Measurements from ENCODE around the gene ACVR1B.

ACVR1B gene

GRCh38 chr12:51942501-51943000, 8.9 kb upstream of the ACVR1B start:
- Mint-ChIP-seq H3K27me3 (peaks cover 59% of the 10 kb centered on the region), H3K9me3 (peaks cover 15% of the 10 kb centered on the region), H3K4me1 (peaks cover 4% of the 10 kb centered on the region), H3K36me3 (no peaks in the 10 kb centered on the region), H3K27ac (no peak overlapping the region), H3K4me3 (no peak overlapping the region)
- CTCF ChIA-PET, result interaction anchor here (1.0 to 1.4 kb wide), 2 partner anchors 19 to 35 kb away, joined by 3 read pairs; no protein-coding TSS in a partner anchor
- DNase-seq, result no peak

DNA sequence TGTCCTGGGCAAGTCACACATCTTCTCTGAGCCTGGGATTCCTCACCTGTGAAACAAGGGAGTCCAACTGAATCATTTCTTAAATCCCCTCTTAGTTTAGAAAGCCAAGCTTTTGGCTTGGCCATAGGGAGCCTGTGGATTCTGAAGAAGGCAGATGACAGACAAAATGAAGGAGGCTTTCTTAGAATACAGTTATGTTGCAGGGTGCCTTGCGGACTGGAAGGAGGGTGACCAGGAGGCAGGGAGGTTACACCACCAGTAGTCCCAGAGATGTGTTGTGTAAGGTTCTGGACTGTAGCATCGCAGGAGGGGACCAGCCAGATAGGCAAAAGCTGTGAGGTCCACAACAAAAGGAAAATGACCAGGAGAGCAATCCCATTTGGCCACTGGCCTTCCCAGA, 8.2 kb upstream of the ACVR1B start:
- Mint-ChIP-seq H3K4me3 (no peak overlapping the region), H3K36me3 (no peaks in the 10 kb centered on the region), H3K9me3 (peaks cover 15% of the 10 kb centered on the region), H3K4me1 (peaks cover 4% of the 10 kb centered on the region), H3K27ac (no peak overlapping the region), H3K27me3 (peaks cover 61% of the 10 kb centered on the region)
- no peak for DNase-seq
- CTCF ChIA-PET, result no interaction called here

DNA sequence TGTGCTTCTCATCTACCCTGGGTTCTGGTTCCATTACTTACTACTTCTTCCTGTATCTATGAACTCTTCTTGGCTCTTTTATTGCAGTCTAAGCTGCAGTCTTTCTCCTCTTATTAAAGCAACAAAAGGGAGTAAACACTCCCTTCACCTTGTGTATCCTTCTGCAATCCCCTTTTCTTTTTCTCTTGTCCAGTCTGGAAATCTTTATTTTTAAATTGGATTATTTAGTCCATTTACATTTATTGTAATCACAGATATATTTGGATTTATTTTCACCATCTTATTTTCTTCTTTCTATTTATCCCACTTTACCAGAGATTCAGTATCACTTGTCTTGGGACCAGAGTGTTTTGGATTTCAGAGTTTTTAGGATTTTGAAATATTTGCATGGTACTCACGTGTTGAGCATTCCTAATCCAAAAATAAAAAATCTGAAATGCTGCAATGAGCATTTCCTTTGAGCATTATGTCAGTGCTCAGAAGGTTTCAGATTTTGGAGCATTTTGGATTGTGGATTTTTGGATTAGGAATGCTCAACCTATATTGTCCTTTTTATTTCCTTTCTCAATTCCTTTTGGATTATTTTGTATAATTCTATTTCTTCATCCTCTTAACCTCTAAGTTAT, 6.8 kb upstream of the ACVR1B start:
- Mint-ChIP-seq H3K4me1 (peaks cover 4% of the 10 kb centered on the region), H3K27ac (no peak overlapping the region), H3K36me3 (no peaks in the 10 kb centered on the region), H3K4me3 (no peak overlapping the region), H3K9me3 (peaks cover 15% of the 10 kb centered on the region), H3K27me3 (peaks cover 67% of the 10 kb centered on the region)
- CTCF ChIA-PET, result no interaction called here
- DNase-seq, result no peak

DNA sequence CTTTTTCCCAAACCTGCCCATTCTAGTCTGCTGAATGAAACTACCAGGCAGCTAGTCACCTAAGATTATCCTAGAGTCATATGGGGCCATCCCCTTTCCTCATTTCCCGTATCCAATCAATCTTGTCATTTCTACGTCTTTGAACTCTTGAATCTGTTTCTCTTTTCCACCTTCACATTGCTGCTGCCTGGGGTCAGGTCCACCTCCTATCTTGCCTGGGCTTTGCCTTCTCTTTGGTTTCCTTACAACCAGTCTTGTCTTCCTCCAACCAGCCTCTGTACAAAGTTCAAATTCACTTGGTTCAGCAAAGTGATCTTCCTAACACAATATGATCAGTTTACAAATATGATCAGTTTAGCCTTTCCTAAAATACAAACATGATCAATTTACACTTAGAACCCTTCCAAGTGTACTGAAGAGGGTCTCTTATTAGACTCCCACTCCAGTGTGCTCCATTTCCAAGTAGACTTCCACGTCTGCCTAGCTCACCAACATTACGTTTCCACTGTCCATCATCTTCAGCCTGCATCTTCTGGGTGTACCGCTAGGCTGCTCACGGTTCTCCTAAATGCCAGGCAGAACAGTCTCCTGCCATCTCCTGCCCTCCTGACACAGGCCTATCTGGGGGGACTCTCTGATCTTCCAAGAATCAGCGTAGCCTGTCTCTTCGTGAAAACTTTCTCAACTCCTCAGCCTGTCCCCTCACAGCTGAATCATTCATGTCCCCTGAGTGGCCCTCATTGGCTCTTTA, 4.1 kb upstream of the ACVR1B start:
- Mint-ChIP-seq H3K27me3 (peaks cover 69% of the 10 kb centered on the region), H3K4me1 (peaks cover 5% of the 10 kb centered on the region), H3K4me3 (no peak overlapping the region)

DNA sequence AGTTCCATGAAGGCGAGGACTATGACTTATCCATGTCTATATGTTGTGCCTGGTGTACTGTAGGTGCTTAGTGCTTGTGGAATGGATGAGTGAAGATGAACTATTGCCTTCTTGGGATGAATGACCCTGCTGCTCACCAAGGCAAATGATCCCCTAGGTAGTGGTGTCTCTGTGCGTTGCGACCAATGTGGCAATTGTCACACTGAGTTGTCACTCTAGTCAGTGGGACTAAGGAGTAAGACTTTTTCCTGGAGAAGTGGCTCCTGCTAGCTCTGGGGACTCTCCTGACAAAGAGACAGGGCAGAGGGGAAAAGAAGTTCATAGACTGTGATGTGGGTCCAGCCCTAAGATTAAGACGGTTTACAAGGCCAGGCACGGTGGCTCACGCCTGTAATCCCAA, 3.4 kb upstream of the ACVR1B start:
- Mint-ChIP-seq H3K27ac (no peak overlapping the region), H3K27me3 (peaks cover 69% of the 10 kb centered on the region), H3K4me3 (no peak overlapping the region), H3K9me3 (peaks cover 15% of the 10 kb centered on the region), H3K36me3 (no peaks in the 10 kb centered on the region), H3K4me1 (peaks cover 11% of the 10 kb centered on the region)
- no peak for DNase-seq
- CTCF ChIA-PET, result no interaction called here

More for the DNA sequence above, 4.1 kb upstream of the ACVR1B start:
- DNase-seq, result no peak
- Mint-ChIP-seq H3K9me3 (peaks cover 15% of the 10 kb centered on the region), H3K27ac (no peak overlapping the region), H3K36me3 (no peaks in the 10 kb centered on the region)
- CTCF ChIA-PET, result no interaction called here

- H3K9me3 Mint-ChIP-seq, result peaks cover 8% of the 10 kb centered on the region
- no peak for DNase-seq
- CTCF ChIA-PET, result interaction anchor here (0.7 to 1.9 kb wide), 4 partner anchors 11 to 76 kb away, joined by 3 to 5 read pairs (median 5); no protein-coding TSS in a partner anchor
- peaks cover 69% of the 10 kb centered on the region for H3K27me3 Mint-ChIP-seq
- peaks cover 23% of the 10 kb centered on the region for H3K4me1 Mint-ChIP-seq
- no peak overlapping the region for H3K4me3 Mint-ChIP-seq
- no peak overlapping the region for H3K27ac Mint-ChIP-seq
- H3K36me3 Mint-ChIP-seq, result no peaks in the 10 kb centered on the region
Measured at GRCh38 chr12:51949342-51950030, 2.0 kb upstream of the ACVR1B start.

DNA sequence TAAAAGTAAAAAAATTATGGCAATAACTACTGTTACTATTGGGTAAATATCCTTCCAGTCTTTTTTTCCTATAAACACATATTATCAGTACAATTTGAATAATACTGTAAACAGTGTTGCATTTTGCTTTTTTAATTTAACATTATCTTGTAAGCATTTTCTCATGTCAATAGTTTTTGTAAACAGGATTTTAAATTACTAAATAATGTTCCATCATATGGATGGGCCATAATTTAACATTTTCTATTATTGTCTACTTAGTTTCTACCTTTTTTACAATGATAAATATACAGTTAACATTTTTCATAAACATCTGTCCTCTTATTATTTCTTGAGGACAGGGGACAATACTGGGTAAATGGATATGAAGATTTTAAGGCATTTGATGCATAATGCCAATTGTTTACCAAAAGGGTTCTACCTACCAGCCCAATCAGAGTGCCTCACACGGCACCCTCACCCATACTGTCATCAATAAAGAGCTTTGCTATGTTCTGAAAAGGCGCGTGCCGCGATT, 759 bp upstream of the ACVR1B start:
- DNase-seq, result no peak
- H3K27ac Mint-ChIP-seq, result peak overlapping the region; percentile 77
- CTCF ChIA-PET, result interaction anchor here (1.9 kb wide), 1 partner anchor 24 kb away, joined by 5 read pairs; no protein-coding TSS in a partner anchor
- H3K36me3 Mint-ChIP-seq, result no peaks in the 10 kb centered on the region
- H3K4me3 Mint-ChIP-seq, result peak overlapping the region; percentile 94
- peaks cover 67% of the 10 kb centered on the region for H3K27me3 Mint-ChIP-seq
- no peaks in the 10 kb centered on the region for H3K9me3 Mint-ChIP-seq
- H3K4me1 Mint-ChIP-seq, result peaks cover 24% of the 10 kb centered on the region

GRCh38 chr12:51951843-51952722, 584 bp downstream of the ACVR1B start:
- H3K36me3 Mint-ChIP-seq, result no peaks in the 10 kb centered on the region
- peaks cover 24% of the 10 kb centered on the region for H3K4me1 Mint-ChIP-seq
- CTCF ChIA-PET, result interaction anchor here (1.0 kb wide), 1 partner anchor 23 kb away, joined by 3 read pairs; no protein-coding TSS in a partner anchor
- DNase-seq, result no peak
- H3K27me3 Mint-ChIP-seq, result peaks cover 63% of the 10 kb centered on the region
- peak overlapping the region; percentile 67 for H3K4me3 Mint-ChIP-seq
- no peak overlapping the region for H3K27ac Mint-ChIP-seq
- H3K9me3 Mint-ChIP-seq, result no peaks in the 10 kb centered on the region

GRCh38 chr12:51953089-51953488, 1.6 kb downstream of the ACVR1B start:
- no peaks in the 10 kb centered on the region for H3K9me3 Mint-ChIP-seq
- peak overlapping the region; percentile 67 for H3K4me3 Mint-ChIP-seq
- DNase-seq, result no peak
- CTCF ChIA-PET, result no interaction called here
- H3K36me3 Mint-ChIP-seq, result no peaks in the 10 kb centered on the region
- peaks cover 24% of the 10 kb centered on the region for H3K4me1 Mint-ChIP-seq
- H3K27ac Mint-ChIP-seq, result no peak overlapping the region
- peaks cover 52% of the 10 kb centered on the region for H3K27me3 Mint-ChIP-seq

DNA sequence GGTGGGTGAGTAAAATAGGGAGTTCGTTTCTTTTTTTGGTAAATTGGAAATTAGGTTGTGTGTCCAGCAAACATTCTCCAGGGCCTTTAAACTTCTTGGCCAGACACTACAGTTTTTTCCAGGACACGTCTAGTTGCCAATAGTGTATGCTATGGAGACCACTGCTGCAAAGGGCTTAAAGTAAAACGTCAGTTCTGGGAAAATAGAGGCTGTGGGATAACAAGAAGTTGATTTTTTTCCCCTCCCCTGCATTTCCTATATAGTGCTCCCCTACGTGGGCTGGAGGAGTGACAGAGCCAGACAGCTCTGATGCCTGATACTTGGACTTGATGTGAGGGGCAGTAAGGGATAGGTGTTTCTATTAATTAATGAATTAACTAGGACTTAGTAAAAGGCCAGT, 2.4 kb downstream of the ACVR1B start:
- no peak overlapping the region for H3K27ac Mint-ChIP-seq
- H3K27me3 Mint-ChIP-seq, result peaks cover 45% of the 10 kb centered on the region
- H3K4me3 Mint-ChIP-seq, result no peak overlapping the region
- H3K4me1 Mint-ChIP-seq, result peaks cover 24% of the 10 kb centered on the region
- no peaks in the 10 kb centered on the region for H3K9me3 Mint-ChIP-seq
- H3K36me3 Mint-ChIP-seq, result no peaks in the 10 kb centered on the region
- DNase-seq, result no peak
- CTCF ChIA-PET, result interaction anchor here (1.1 kb wide), 1 partner anchor 17 kb away, joined by 4 read pairs; no protein-coding TSS in a partner anchor

- H3K4me3 Mint-ChIP-seq, result no peak overlapping the region
- no peak overlapping the region for H3K27ac Mint-ChIP-seq
- H3K27me3 Mint-ChIP-seq, result peaks cover 39% of the 10 kb centered on the region
Measured at GRCh38 chr12:51954561-51955361, 3.3 kb downstream of the ACVR1B start.

GRCh38 chr12:51955702-51956101, 4.2 kb downstream of the ACVR1B start:
- Mint-ChIP-seq H3K36me3 (no peaks in the 10 kb centered on the region), H3K27ac (no peak overlapping the region), H3K9me3 (no peaks in the 10 kb centered on the region), H3K27me3 (peaks cover 32% of the 10 kb centered on the region), H3K4me1 (peaks cover 24% of the 10 kb centered on the region), H3K4me3 (no peak overlapping the region)
- no peak for DNase-seq
- CTCF ChIA-PET, result interaction anchor here (1.5 to 1.6 kb wide), 2 partner anchors 15 to 69 kb away, joined by 3 to 4 read pairs; no protein-coding TSS in a partner anchor

More at GRCh38 chr12:51954561-51955361, 3.3 kb downstream of the ACVR1B start:
- no peaks in the 10 kb centered on the region for H3K9me3 Mint-ChIP-seq
- H3K4me1 Mint-ChIP-seq, result peaks cover 24% of the 10 kb centered on the region
- H3K36me3 Mint-ChIP-seq, result no peaks in the 10 kb centered on the region
- CTCF ChIA-PET, result interaction anchor here (1.1 to 1.5 kb wide), 2 partner anchors 16 to 70 kb away, joined by 4 read pairs; no protein-coding TSS in a partner anchor
- DNase-seq, result no peak

Data from activated naive CD4-positive, alpha-beta T cell treated with anti-CD3 and anti-CD28 coated beads, Interleukin-2, amount 10 ng/mL, durations not matched to agents 7 days and 5 days (primary cell).